K562 (cell line): ENCODE results near the gene PTTG1IP. TPM values are rescaled to one million over a fixed set of nuclear protein-coding genes. Genes with fewer than 3 reads are reported as not detected.

ENCODE experiments used
- ARID4B ChIP-seq: sonication (generic); formaldehyde crosslinking; IDR thresholded peaks from 2 replicates; pipeline ENCODE4 v1.8.0; 2022; ENCODE audit warnings: mild to moderate bottlenecking, missing genetic modification reagents
- CTBP1 ChIP-seq: fragments of 450-650 bp; IDR thresholded peaks from 2 replicates; pipeline ENCODE4 v1.6.1; 2016; ENCODE audit warnings: borderline replicate concordance
- E2F3 ChIP-seq: fragments of 250-450 bp; sonication (Bioruptor Pico); IDR thresholded peaks from 2 replicates; pipeline ENCODE4 v1.4.0; 2020; ENCODE audit warnings: mild to moderate bottlenecking
- FIP1L1 ChIP-seq: fragments of 200-400 bp; formaldehyde crosslinking; IDR thresholded peaks from 2 replicates; pipeline ENCODE4 v1.6.1; 2018; ENCODE audit warnings: mild to moderate bottlenecking, low read depth, low read length; ENCODE audit not compliant: poor library complexity, severe bottlenecking
- HCFC1 ChIP-seq: IDR thresholded peaks from 2 replicates; pipeline ENCODE4 v1.6.1; 2012; ENCODE audit warnings: low read depth, low read length, improper control_type of control experiment
- MAFF ChIP-seq: IDR thresholded peaks from 2 replicates; pipeline ENCODE4 v1.6.1; 2012; ENCODE audit warnings: low read length, improper control_type of control experiment
- MEF2D ChIP-seq: conservative IDR thresholded peaks from 2 replicates; pipeline ENCODE4 v1.6.1; 2016; ENCODE audit warnings: low read depth, missing genetic modification characterization, missing compliant biosample characterization
- NCOA6 ChIP-seq: fragments of 450-650 bp; IDR thresholded peaks from 2 replicates; pipeline ENCODE4 v1.6.1; 2017; ENCODE audit warnings: mild to moderate bottlenecking
- SAFB ChIP-seq: fragments of 200-400 bp; formaldehyde crosslinking; IDR thresholded peaks from 2 replicates; pipeline ENCODE4 v1.6.1; 2017; ENCODE audit warnings: low read depth, low read length, borderline replicate concordance
- TAF15 ChIP-seq: fragments of 200-400 bp; formaldehyde crosslinking; IDR thresholded peaks from 2 replicates; pipeline ENCODE4 v1.6.1; 2017; ENCODE audit warnings: mild to moderate bottlenecking, low read depth, low read length, moderate library complexity
- TAF9B ChIP-seq: fragments of 450-650 bp; IDR thresholded peaks from 2 replicates; pipeline ENCODE4 v1.6.1; 2018; ENCODE audit warnings: mild to moderate bottlenecking; ENCODE audit not compliant: partially characterized antibody
- TEAD4 ChIP-seq, 2 experiments: sonication (generic) in 1 of 2; formaldehyde crosslinking in 1 of 2; IDR thresholded peaks; 2 replicates each; pipeline versions ENCODE4 v1.6.1 to v1.8.0; 2012 to 2022; ENCODE audit warnings: borderline replicate concordance in 1 of 2, inconsistent platforms in 1 of 2, low read length in 1 of 2, mild to moderate bottlenecking in 1 of 2, missing genetic modification reagents in 1 of 2
- THRAP3 ChIP-seq: fragments of 450-650 bp; IDR thresholded peaks from 2 replicates; pipeline ENCODE4 v1.6.1; 2016; ENCODE audit warnings: mild to moderate bottlenecking, inconsistent platforms, borderline replicate concordance
- ZNF165 ChIP-seq: fragments of 250-450 bp; sonication (Bioruptor Pico); IDR thresholded peaks from 2 replicates; pipeline ENCODE4 v1.4.0; 2020; ENCODE audit warnings: borderline replicate concordance
- ZNF431 ChIP-seq: sonication (generic); formaldehyde crosslinking; IDR thresholded peaks from 2 replicates; pipeline ENCODE4 v1.8.0; 2022; ENCODE audit warnings: mild to moderate bottlenecking, missing genetic modification reagents
- polyA plus RNA-seq, 8 experiments: library from polyadenylated mRNA; depleted of rRNA in 4 of 8; stranded (reverse) in 5 of 8; unstranded in 3 of 8; fragments of >200 nt; fragmentation: Nextera tagmentation in 2 of 8; fragmentation: Illumina TruSeq in 1 of 8; extraction: Ambion mirVana in 2 of 8; extraction: Trizol in 1 of 8; gene quantifications; 2 replicates each; pipeline versions ENCODE4 v1.2.1 to v1.2.3, GENCODE V29; 2011 to 2014; ENCODE audit warnings: inconsistent platforms in 1 of 8, missing spikeins in 1 of 8
- total RNA-seq, 7 experiments: library from RNA; depleted of rRNA in 6 of 7; stranded (reverse); fragments of >200 nt in 6 of 7; fragmentation: Illumina TruSeq in 2 of 7; extraction: Trizol in 2 of 7; gene quantifications; 2 replicates each; pipeline versions ENCODE4 v1.2.1 to v1.2.3, GENCODE V29; 2011 to 2021; ENCODE audit warnings: low replicate concordance in 1 of 7
- TF ChIP-seq, protein P1 (sequence below): fragments of 450-650 bp; IDR thresholded peaks from 2 replicates; pipeline ENCODE4 v1.6.1; 2018; ENCODE audit warnings: mild to moderate bottlenecking, low read depth; ENCODE audit not compliant: partially characterized antibody
- TF ChIP-seq, protein P2 (sequence below): fragments of 250-450 bp; sonication (Bioruptor Pico); IDR thresholded peaks from 2 replicates; pipeline ENCODE4 v1.8.0; 2022; ENCODE audit warnings: moderate library complexity, mild to moderate bottlenecking, inconsistent platforms
- TF ChIP-seq, protein P3 (sequence below): fragments of 450-650 bp; IDR thresholded peaks from one replicate; pipeline ENCODE4 v1.6.1; 2018; ENCODE audit warnings: mild to moderate bottlenecking, moderate library complexity; ENCODE audit not compliant: partially characterized antibody

The PTTG1IP gene
- total and polyA plus RNA-seq, 9 of the 15 experiments (the other 6 are each of a cell fraction or from before 2014, with no cell fraction given) = 5.0 to 99.3 (median 82.4) TPM

- TF ChIP-seq CTBP1 = peak; percentile 89; the same call in 1 of the 2 replicates
- TF ChIP-seq ARID4B (CRISPR knock-in tag) = peak; percentile 21; the same call in 1 of the 2 replicates
- no peak for TF ChIP-seq SAFB
- TF ChIP-seq, protein P1, sequence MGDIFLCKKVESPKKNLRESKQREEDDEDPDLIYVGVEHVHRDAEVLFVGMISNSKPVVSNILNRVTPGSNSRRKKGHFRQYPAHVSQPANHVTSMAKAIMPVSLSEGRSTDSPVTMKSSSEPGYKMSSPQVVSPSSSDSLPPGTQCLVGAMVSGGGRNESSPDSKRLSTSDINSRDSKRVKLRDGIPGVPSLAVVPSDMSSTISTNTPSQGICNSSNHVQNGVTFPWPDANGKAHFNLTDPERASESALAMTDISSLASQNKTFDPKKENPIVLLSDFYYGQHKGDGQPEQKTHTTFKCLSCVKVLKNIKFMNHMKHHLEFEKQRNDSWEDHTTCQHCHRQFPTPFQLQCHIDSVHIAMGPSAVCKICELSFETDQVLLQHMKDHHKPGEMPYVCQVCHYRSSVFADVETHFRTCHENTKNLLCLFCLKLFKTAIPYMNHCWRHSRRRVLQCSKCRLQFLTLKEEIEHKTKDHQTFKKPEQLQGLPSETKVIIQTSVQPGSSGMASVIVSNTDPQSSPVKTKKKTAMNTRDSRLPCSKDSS = no peak
- TF ChIP-seq TAF9B = no peak
- TF ChIP-seq THRAP3 = no peak
- peak; percentile 99 for TF ChIP-seq TEAD4 (IDR thresholded peaks at IDR 0.05; ENCODE audit: low read length)
- no peak for TF ChIP-seq TEAD4 (CRISPR knock-in tag; IDR thresholded peaks at IDR 0.05; ENCODE audit: borderline replicate concordance)
- TF ChIP-seq ZNF165 = 0 out of 2 replicates have a peak, but pooled peaks have one; percentile 70
- TF ChIP-seq HCFC1 = peak; percentile 8; the same call in 1 of the 2 replicates
- peak; percentile 93 for TF ChIP-seq MEF2D
- TF ChIP-seq E2F3 (CRISPR knock-in tag) = 0 out of 2 replicates have a peak, but pooled peaks have one; percentile 57
- TF ChIP-seq, protein P2, sequence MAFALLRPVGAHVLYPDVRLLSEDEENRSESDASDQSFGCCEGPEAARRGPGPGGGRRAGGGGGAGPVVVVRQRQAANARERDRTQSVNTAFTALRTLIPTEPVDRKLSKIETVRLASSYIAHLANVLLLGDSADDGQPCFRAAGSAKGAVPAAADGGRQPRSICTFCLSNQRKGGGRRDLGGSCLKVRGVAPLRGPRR (CRISPR knock-in tag) = no peak; the same call in 1 of the 2 replicates
- TF ChIP-seq MAFF = no peak
- TF ChIP-seq NCOA6 = no peak; the same call in 1 of the 2 replicates
- no peak for TF ChIP-seq TAF15
- no peak for TF ChIP-seq FIP1L1
- 0 out of 2 replicates have a peak, but pooled peaks have one; percentile 12 for TF ChIP-seq ZNF431
- TF ChIP-seq, protein P3, sequence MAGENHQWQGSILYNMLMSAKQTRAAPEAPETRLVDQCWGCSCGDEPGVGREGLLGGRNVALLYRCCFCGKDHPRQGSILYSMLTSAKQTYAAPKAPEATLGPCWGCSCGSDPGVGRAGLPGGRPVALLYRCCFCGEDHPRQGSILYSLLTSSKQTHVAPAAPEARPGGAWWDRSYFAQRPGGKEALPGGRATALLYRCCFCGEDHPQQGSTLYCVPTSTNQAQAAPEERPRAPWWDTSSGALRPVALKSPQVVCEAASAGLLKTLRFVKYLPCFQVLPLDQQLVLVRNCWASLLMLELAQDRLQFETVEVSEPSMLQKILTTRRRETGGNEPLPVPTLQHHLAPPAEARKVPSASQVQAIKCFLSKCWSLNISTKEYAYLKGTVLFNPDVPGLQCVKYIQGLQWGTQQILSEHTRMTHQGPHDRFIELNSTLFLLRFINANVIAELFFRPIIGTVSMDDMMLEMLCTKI = no peak
These were observed 18.6 kb downstream of the PTTG1IP start (continued) for GRCh38 chr21:44854664-44855446.
